HUES48 (cell line): ENCODE results near the gene BECN2.

Experiments used
- H3K27ac ChIP-seq: one replicate; pipeline ENCODE4 v1.7.0; 2013; ENCODE audit warnings: low read depth, low read length, inconsistent platforms
- H3K27me3 ChIP-seq: 2 replicates; pipeline ENCODE4 v1.6.1; 2013; ENCODE audit warnings: mild to moderate bottlenecking, low read length; ENCODE audit not compliant: control insufficient read depth, insufficient read depth
- H3K36me3 ChIP-seq: 2 replicates; pipeline ENCODE4 v1.6.1; 2013; ENCODE audit warnings: low read length; ENCODE audit not compliant: control insufficient read depth, insufficient read depth
- H3K4me1 ChIP-seq: 2 replicates; pipeline ENCODE4 v1.6.1; 2013; ENCODE audit warnings: mild to moderate bottlenecking, low read length; ENCODE audit not compliant: control insufficient read depth, insufficient read depth
- H3K4me3 ChIP-seq: 2 replicates; pipeline ENCODE4 v1.5.1; 2013; ENCODE audit warnings: mild to moderate bottlenecking, low read depth, low read length
- H3K9ac ChIP-seq: 2 replicates; pipeline ENCODE4 v1.6.1; 2013; ENCODE audit warnings: mild to moderate bottlenecking, low read depth, low read length, moderate library complexity
- H3K9me3 ChIP-seq: 2 replicates; pipeline ENCODE4 v1.6.1; 2013; ENCODE audit warnings: low read length; ENCODE audit not compliant: control insufficient read depth, insufficient read depth

Gene BECN2

GRCh38 chr1:242002072-242002471 lies 44.5 kb downstream of the BECN2 start:
- no peak overlapping the region for H3K9ac ChIP-seq
- H3K4me1 ChIP-seq: peaks cover 6% of the 10 kb centered on the region
- H3K9me3 ChIP-seq: no peaks in the 10 kb centered on the region
- no peaks in the 10 kb centered on the region for H3K36me3 ChIP-seq
- H3K4me3 ChIP-seq: no peak overlapping the region
- no peak overlapping the region for H3K27ac ChIP-seq
- no peaks in the 10 kb centered on the region for H3K27me3 ChIP-seq

GRCh38 chr1:242002510-242002909 lies 44.9 kb downstream of the BECN2 start:
- no peak overlapping the region for H3K27ac ChIP-seq
- H3K4me1 ChIP-seq: peaks cover 6% of the 10 kb centered on the region
- H3K36me3 ChIP-seq: no peaks in the 10 kb centered on the region
- H3K9me3 ChIP-seq: no peaks in the 10 kb centered on the region
- no peak overlapping the region for H3K4me3 ChIP-seq
- H3K27me3 ChIP-seq: no peaks in the 10 kb centered on the region
- H3K9ac ChIP-seq: no peak overlapping the region

- H3K27me3 ChIP-seq: no peaks in the 10 kb centered on the region
- no peak overlapping the region for H3K9ac ChIP-seq
- H3K4me1 ChIP-seq: peaks cover 5% of the 10 kb centered on the region; the same call in 1 of the 2 replicates
- no peak overlapping the region for H3K4me3 ChIP-seq
- no peak overlapping the region for H3K27ac ChIP-seq
- H3K9me3 ChIP-seq: no peaks in the 10 kb centered on the region
- H3K36me3 ChIP-seq: no peaks in the 10 kb centered on the region
Measured at GRCh38 chr1:242004751-242005495, 47.4 kb downstream of the BECN2 start.

GRCh38 chr1:242005866-242006535 lies 48.4 kb downstream of the BECN2 start:
- Histone ChIP-seq H3K4me1 (peaks cover 5% of the 10 kb centered on the region; the same call in 1 of the 2 replicates), H3K9me3 (no peaks in the 10 kb centered on the region), H3K9ac (no peak overlapping the region), H3K4me3 (no peak overlapping the region), H3K27ac (no peak overlapping the region), H3K36me3 (no peaks in the 10 kb centered on the region), H3K27me3 (no peaks in the 10 kb centered on the region)

GRCh38 chr1:242006976-242007375 lies 49.4 kb downstream of the BECN2 start:
- Histone ChIP-seq H3K27me3 (no peaks in the 10 kb centered on the region), H3K27ac (no peak overlapping the region), H3K9ac (no peak overlapping the region), H3K9me3 (no peaks in the 10 kb centered on the region), H3K4me3 (no peak overlapping the region), H3K36me3 (no peaks in the 10 kb centered on the region), H3K4me1 (peaks cover 5% of the 10 kb centered on the region; the same call in 1 of the 2 replicates)
